Measurements from ENCODE around the gene ELF2. TPM values are rescaled to one million over a fixed set of nuclear protein-coding genes. Genes with fewer than 3 reads are reported as not detected.
A peak's percentile ranks its signal among the peaks of the same experiment; 100 is the strongest.
"Not testable (repeated sequence)": the region's sequence is repeated elsewhere in the genome, so short reads cannot be mapped to it uniquely, and the experiment has no call there.

Gene ELF2
- polyA plus RNA-seq, 3 donors, result 14.0 to 34.3 (median 18.9) TPM

- peaks cover 0 to 9% of the 10 kb centered on the region in 2 donors for H3K4me1 ChIP-seq (ENCODE audit: control insufficient read depth in 1 of 2, insufficient read depth in 2 of 2, low read length in 2 of 2)
- Mint-ChIP-seq H3K27ac (no peak overlapping the region), H3K27me3 (ENCODE audit: low read depth in 3 of 3) (peaks cover 0 to 4% (median 0%) of the 10 kb centered on the region in 3 donors), H3K4me3 (no peak overlapping the region), H3K9me3 (peaks cover 3 to 7% (median 4%) of the 10 kb centered on the region in 7 donors), H3K36me3 (peaks cover 2 to 3% of the 10 kb centered on the region in 2 donors), H3K4me1 (peaks cover 19% of the 10 kb centered on the region)
- WGBS (ENCODE audit: insufficient coverage), result 40% methylated on average over 1 of the region's 4 CpGs
- H3K4me2 ChIP-seq (replicated peaks; ENCODE audit: extremely low read depth, low read length, poor library complexity, severe bottlenecking), result no peak overlapping the region
- no peaks in the 10 kb centered on the region for H3K36me3 ChIP-seq (replicated peaks in 1 of 2; ENCODE audit: control insufficient read depth in 1 of 2, insufficient read depth in 2 of 2, low read length in 2 of 2)
- no peak for DNase-seq
- peaks cover 0 to 3% of the 10 kb centered on the region in 2 donors for H3K9me3 ChIP-seq (replicated peaks in 1 of 2; ENCODE audit: control insufficient read depth in 1 of 2, insufficient read depth in 1 of 2, low read length in 2 of 2)
- H3K27ac ChIP-seq (ENCODE audit: low read depth in 1 of 2, low read length in 2 of 2), result no peak overlapping the region
- intact Hi-C loops (cut with micrococcal nuclease), result loop anchor here in 1 of 2 donors (10.0 kb wide), 1 partner anchor 355 kb away; the partner anchor contains the start of gene SETD7
- H3K4me3 ChIP-seq (replicated peaks in 1 of 3; ENCODE audit: low read depth in 2 of 3, low read length in 3 of 3), result no peak overlapping the region
- H3K27me3 ChIP-seq (ENCODE audit: control insufficient read depth in 2 of 2, insufficient read depth in 2 of 2, low read length in 2 of 2), result no peaks in the 10 kb centered on the region
- H3K9ac ChIP-seq (ENCODE audit: insufficient read depth, low read length, poor library complexity, severe bottlenecking), result no peak overlapping the region
- H4K20me1 ChIP-seq (ENCODE audit: insufficient read depth, low read length), result no peaks in the 10 kb centered on the region
- no peaks in the 10 kb centered on the region for H3K79me2 ChIP-seq (ENCODE audit: insufficient read depth, low read length)
- TF ChIP-seq, protein P1, sequence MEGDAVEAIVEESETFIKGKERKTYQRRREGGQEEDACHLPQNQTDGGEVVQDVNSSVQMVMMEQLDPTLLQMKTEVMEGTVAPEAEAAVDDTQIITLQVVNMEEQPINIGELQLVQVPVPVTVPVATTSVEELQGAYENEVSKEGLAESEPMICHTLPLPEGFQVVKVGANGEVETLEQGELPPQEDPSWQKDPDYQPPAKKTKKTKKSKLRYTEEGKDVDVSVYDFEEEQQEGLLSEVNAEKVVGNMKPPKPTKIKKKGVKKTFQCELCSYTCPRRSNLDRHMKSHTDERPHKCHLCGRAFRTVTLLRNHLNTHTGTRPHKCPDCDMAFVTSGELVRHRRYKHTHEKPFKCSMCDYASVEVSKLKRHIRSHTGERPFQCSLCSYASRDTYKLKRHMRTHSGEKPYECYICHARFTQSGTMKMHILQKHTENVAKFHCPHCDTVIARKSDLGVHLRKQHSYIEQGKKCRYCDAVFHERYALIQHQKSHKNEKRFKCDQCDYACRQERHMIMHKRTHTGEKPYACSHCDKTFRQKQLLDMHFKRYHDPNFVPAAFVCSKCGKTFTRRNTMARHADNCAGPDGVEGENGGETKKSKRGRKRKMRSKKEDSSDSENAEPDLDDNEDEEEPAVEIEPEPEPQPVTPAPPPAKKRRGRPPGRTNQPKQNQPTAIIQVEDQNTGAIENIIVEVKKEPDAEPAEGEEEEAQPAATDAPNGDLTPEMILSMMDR (IDR thresholded peaks at IDR 0.05), result no peak
- no peak overlapping the region for H2AFZ ChIP-seq (ENCODE audit: insufficient read depth, low read depth, low read length, poor library complexity, severe bottlenecking)
These were observed 23.1 kb upstream of the ELF2 start for GRCh38 chr4:139200102-139200501.

- H3K36me3 Mint-ChIP-seq; H3K9ac ChIP-seq (ENCODE audit: insufficient read depth, low read length, poor library complexity, severe bottlenecking); H3K4me3 Mint-ChIP-seq; H3K79me2 ChIP-seq (ENCODE audit: insufficient read depth, low read length); H3K9me3 Mint-ChIP-seq; DNase-seq; H3K9me3 ChIP-seq (replicated peaks in 1 of 2; ENCODE audit: control insufficient read depth in 1 of 2, insufficient read depth in 1 of 2, low read length in 2 of 2); H3K27ac ChIP-seq (ENCODE audit: low read depth in 1 of 2, low read length in 2 of 2); H3K27me3 Mint-ChIP-seq (ENCODE audit: low read depth in 3 of 3); H3K4me2 ChIP-seq (replicated peaks; ENCODE audit: extremely low read depth, low read length, poor library complexity, severe bottlenecking); H3K4me1 ChIP-seq (ENCODE audit: control insufficient read depth in 1 of 2, insufficient read depth in 2 of 2, low read length in 2 of 2); H2AFZ ChIP-seq (ENCODE audit: insufficient read depth, low read depth, low read length, poor library complexity, severe bottlenecking); H3K4me3 ChIP-seq (replicated peaks in 1 of 3; ENCODE audit: low read depth in 2 of 3, low read length in 3 of 3); H3K27me3 ChIP-seq (ENCODE audit: control insufficient read depth in 2 of 2, insufficient read depth in 2 of 2, low read length in 2 of 2); H4K20me1 ChIP-seq (ENCODE audit: insufficient read depth, low read length); intact Hi-C loops (cut with micrococcal nuclease); H3K36me3 ChIP-seq (replicated peaks in 1 of 2; ENCODE audit: control insufficient read depth in 1 of 2, insufficient read depth in 2 of 2, low read length in 2 of 2): not testable (repeated sequence)
- WGBS (ENCODE audit: insufficient coverage), result 100% methylated on average over 1 of the region's 4 CpGs
- Mint-ChIP-seq H3K4me1 (peaks cover 26% of the 10 kb centered on the region), H3K27ac (peak overlapping the region in 1 of 7 donors; percentile 23)
These were observed 20.2 kb upstream of the ELF2 start for GRCh38 chr4:139197214-139197613.
